Measurements from ENCODE around the gene ZNF772. TPM values are rescaled to one million over a fixed set of nuclear protein-coding genes. Genes with fewer than 3 reads are reported as not detected.

ZNF772 gene
- total and polyA plus RNA-seq, 2 experiments from 2014 or later = 2.5 to 28.0 TPM

- TF ChIP-seq ETS1 (IDR thresholded peaks at IDR 0.05) = no peak
Observed at GRCh38 chr19:57438925-57439324, 38.4 kb downstream of the ZNF772 start (continued).

GRCh38 chr19:57437931-57438330 is 39.4 kb downstream of the ZNF772 start:
- Histone ChIP-seq H3K4me3 (no peak overlapping the region), H3K9me2 (ENCODE audit: insufficient read depth) (no peaks in the 10 kb centered on the region), H3K4me1 (ENCODE audit: insufficient read depth) (peaks cover 12% of the 10 kb centered on the region), H3K4me2 (no peak overlapping the region), H3K79me2 (replicated peaks; ENCODE audit: insufficient read depth) (peaks cover 67% of the 10 kb centered on the region), H3K27me3 (ENCODE audit: insufficient read depth) (no peaks in the 10 kb centered on the region), H4K20me1 (replicated peaks; ENCODE audit: insufficient read depth) (peaks cover 21% of the 10 kb centered on the region), H2AFZ (no peak overlapping the region), H3F3A (replicated peaks; ENCODE audit: low read depth) (no peaks in the 10 kb centered on the region), H3K36me3 (ENCODE audit: insufficient read depth) (peaks cover 1% of the 10 kb centered on the region; the same call in 1 of the 2 replicates), H3K27ac (ENCODE audit: low read depth) (no peak overlapping the region)
- H3K9me3 Mint-ChIP-seq = peaks cover 7% of the 10 kb centered on the region; the same call in 2 of the 3 replicates
- no peak overlapping the region for H3K27ac Mint-ChIP-seq
- H3K4me3 Mint-ChIP-seq = no peak overlapping the region
- H3K4me1 Mint-ChIP-seq = peaks cover 14% of the 10 kb centered on the region; the same call in 2 of the 3 replicates
- peaks cover 18% of the 10 kb centered on the region for H3K36me3 Mint-ChIP-seq (ENCODE audit: low read depth)
- no peak for TF ChIP-seq ZNF114 (CRISPR knock-in tag; IDR thresholded peaks at IDR 0.05)
- TF ChIP-seq STAT1 (IDR thresholded peaks at IDR 0.05; ENCODE audit: unreplicated experiment) = no peak
- TF ChIP-seq CTCF (conservative IDR thresholded peaks at IDR 0.05; ENCODE audit: low read depth in 2 of 2) = no peak
- TF ChIP-seq JUNB (IDR thresholded peaks at IDR 0.05; ENCODE audit: unreplicated experiment) = no peak
- TF ChIP-seq ZNF462 (CRISPR knock-in tag; IDR thresholded peaks at IDR 0.05) = no peak
- no peak for TF ChIP-seq POLR2AphosphoS5 (IDR thresholded peaks at IDR 0.05; ENCODE audit: low read depth)
- no peak for TF ChIP-seq REST (IDR thresholded peaks at IDR 0.05; ENCODE audit: unreplicated experiment)
- H3K27me3 Mint-ChIP-seq (ENCODE audit: insufficient read depth, low read depth, poor library complexity) = peaks cover 7% of the 10 kb centered on the region
- no peak for DNase-seq (ENCODE audit: low spot score)
- no peak for ATAC-seq
